NCI-H510A treated with DMSO at 0.1 percent for 48 hours (cell line): ENCODE results near the gene NEDD4.
"Not testable (repeated sequence)": the region's sequence is repeated elsewhere in the genome, so short reads cannot be mapped to it uniquely, and the experiment has no call there.

Experiments
- DNase-seq: peaks from one replicate; lab custom pipeline; 2025; lab: John Stamatoyannopoulos, UW

Gene NEDD4

GRCh38 chr15:55993111-55993803, at the start of gene NEDD4:
NEDD4 (minus strand) TSS chr15:55993612; CDS start chr15:55993555, 57 bp downstream.
- peak; percentile 50 for DNase-seq

GRCh38 chr15:56042498-56042897, 49.1 kb upstream of the NEDD4 start:
- no peak for DNase-seq

GRCh38 chr15:56042031-56042430, 48.6 kb upstream of the NEDD4 start:
- DNase-seq = no peak

- DNase-seq = peak; percentile 2
These were observed 46.9 kb upstream of the NEDD4 start for GRCh38 chr15:56040081-56041035.

- DNase-seq = no peak
These were observed 45.3 kb upstream of the NEDD4 start for GRCh38 chr15:56038707-56039106.

GRCh38 chr15:56038015-56038414, 44.6 kb upstream of the NEDD4 start:
- DNase-seq = no peak

GRCh38 chr15:56036546-56037067, 43.2 kb upstream of the NEDD4 start:
- no peak for DNase-seq

GRCh38 chr15:56035166-56035565, 41.8 kb upstream of the NEDD4 start:
- DNase-seq = no peak

GRCh38 chr15:56034514-56034913, 41.1 kb upstream of the NEDD4 start:
- no peak for DNase-seq

- no peak for DNase-seq
These were observed 39.0 kb upstream of the NEDD4 start for GRCh38 chr15:56032373-56032772.

GRCh38 chr15:56031836-56032235, 38.4 kb upstream of the NEDD4 start:
- DNase-seq = no peak

GRCh38 chr15:56031402-56031801, 38.0 kb upstream of the NEDD4 start:
- no peak for DNase-seq

GRCh38 chr15:56028430-56028829, 35.0 kb upstream of the NEDD4 start:
- DNase-seq = no peak

- DNase-seq = not testable (repeated sequence)
These were observed 29.7 kb upstream of the NEDD4 start for GRCh38 chr15:56023160-56023559.

- DNase-seq = no peak
These were observed 26.5 kb upstream of the NEDD4 start for GRCh38 chr15:56019819-56020486.

GRCh38 chr15:56019060-56019793, 25.8 kb upstream of the NEDD4 start:
- no peak for DNase-seq

- DNase-seq = no peak
These were observed 24.5 kb upstream of the NEDD4 start for GRCh38 chr15:56017920-56018319.

GRCh38 chr15:56017511-56017910, 24.1 kb upstream of the NEDD4 start:
- DNase-seq = no peak

GRCh38 chr15:56016281-56016680, 22.9 kb upstream of the NEDD4 start:
- DNase-seq = no peak

GRCh38 chr15:56014677-56015076, 21.3 kb upstream of the NEDD4 start:
- DNase-seq = no peak

GRCh38 chr15:56007053-56007452, 13.6 kb upstream of the NEDD4 start:
- DNase-seq = not testable (repeated sequence)

GRCh38 chr15:56006371-56006770, 13.0 kb upstream of the NEDD4 start:
- DNase-seq = not testable (repeated sequence)
